Tibial artery (tissue), 4 donors: ENCODE measurements around the gene CTSC.

Experiments
- DNase-seq, 2 donors: peaks; one replicate each; pipeline ENCODE4 v3.0.0-alpha.2; 2019
- H3K27ac ChIP-seq, 2 donors: fragments of 200-600 bp; sonication (generic) in 1 of 2; 1 replicate in 1 of 2; 2 replicates in 1 of 2; pipeline ENCODE4 v1.5.1; 2018 to 2019; ENCODE audit warnings: mild to moderate bottlenecking in 1 of 2
- H3K27me3 ChIP-seq, 2 donors: fragments of 200-600 bp; sonication (generic) in 1 of 2; one replicate each; pipeline versions ENCODE4 v1.5.1 to v1.6.0; 2016 to 2019
- H3K36me3 ChIP-seq, 3 donors: fragments of 200-600 bp; sonication (generic) in 2 of 3; one replicate each; pipeline ENCODE4 v1.5.1; 2016 to 2019; ENCODE audit warnings: mild to moderate bottlenecking in 2 of 3
- H3K4me1 ChIP-seq, 4 donors: fragments of 200-600 bp; sonication (generic) in 2 of 4; 1 replicate in 3 of 4; 2 replicates in 1 of 4; pipeline ENCODE4 v1.5.1; 2016 to 2019
- H3K4me3 ChIP-seq, 2 donors: fragments of 200-600 bp; sonication (generic) in 1 of 2; 1 replicate in 1 of 2; 2 replicates in 1 of 2; pipeline ENCODE4 v1.5.1; 2018 to 2019; ENCODE audit warnings: mild to moderate bottlenecking in 2 of 2
- H3K9me3 ChIP-seq, 3 donors: fragments of 200-600 bp; sonication (generic) in 1 of 3; one replicate each; pipeline ENCODE4 v1.5.1; 2016 to 2019
- CTCF ChIP-seq, 2 experiments: fragments of 200-600 bp in 1 of 2; fragments of 450-650 bp in 1 of 2; IDR thresholded peaks; one replicate each; pipeline ENCODE4 v1.5.1; 2017 to 2019; ENCODE audit warnings: antibody characterized with exemption in 2 of 2, mild to moderate bottlenecking in 1 of 2, moderate library complexity in 1 of 2
- intact Hi-C: fragments of 100-400 bp; cut with DNase I; formaldehyde crosslinking; loops from one replicate; pipeline ENCODE4 v1.15.0; 2023; ENCODE audit warnings: low total_unique reads

Gene CTSC

GRCh38 chr11:88282747-88283515, 54.6 kb downstream of the CTSC start:
- intact Hi-C loops = no loop called here
- no peaks in the 10 kb centered on the region for H3K36me3 ChIP-seq
- peaks cover 0 to 53% (median 30%) of the 10 kb centered on the region in 4 donors for H3K4me1 ChIP-seq
- no peak for TF ChIP-seq CTCF (IDR thresholded peaks at IDR 0.05)
- no peak overlapping the region for H3K27ac ChIP-seq
- no peaks in the 10 kb centered on the region for H3K27me3 ChIP-seq
- DNase-seq = no peak
- no peak overlapping the region for H3K4me3 ChIP-seq
- H3K9me3 ChIP-seq = no peaks in the 10 kb centered on the region

GRCh38 chr11:88281317-88281712, 56.2 kb downstream of the CTSC start:
- no peak overlapping the region for H3K4me3 ChIP-seq
- DNase-seq = no peak
- no peak overlapping the region for H3K27ac ChIP-seq
- H3K36me3 ChIP-seq = no peaks in the 10 kb centered on the region
- no peaks in the 10 kb centered on the region for H3K9me3 ChIP-seq
- H3K27me3 ChIP-seq = no peaks in the 10 kb centered on the region
- TF ChIP-seq CTCF (IDR thresholded peaks at IDR 0.05) = peak in 1 of 2 experiments; percentile 7
- intact Hi-C loops = no loop called here
- peaks cover 0 to 53% (median 30%) of the 10 kb centered on the region in 4 donors for H3K4me1 ChIP-seq

DNA sequence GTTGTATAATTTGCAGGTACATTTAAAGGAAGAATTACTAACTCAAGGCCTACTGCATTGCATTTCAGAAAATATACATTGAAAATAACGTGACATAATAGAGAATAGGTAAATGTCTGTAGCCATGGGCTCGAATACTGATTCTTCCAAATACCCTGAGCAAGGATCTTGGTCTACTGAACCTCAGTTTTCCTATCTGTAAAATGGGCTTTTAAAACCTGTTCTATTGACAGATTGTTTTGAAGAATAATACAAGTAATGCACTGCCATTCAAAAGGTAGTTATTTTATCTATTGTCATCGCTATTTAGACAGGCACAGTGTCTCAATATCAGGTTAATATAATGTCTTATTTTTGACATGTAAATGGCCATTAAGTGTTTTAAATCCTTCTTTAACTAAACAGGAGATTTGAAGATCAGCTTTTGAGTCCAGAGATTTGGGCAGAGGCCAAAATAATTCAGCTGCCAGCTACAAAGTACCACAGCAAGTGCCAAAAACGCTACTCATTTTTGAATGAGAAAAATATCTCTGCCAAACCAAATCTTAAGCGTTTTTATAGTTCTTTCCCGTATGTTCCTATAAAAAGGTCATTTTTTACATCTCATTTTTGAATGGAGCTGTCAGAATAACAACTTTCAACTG, 56.7 kb downstream of the CTSC start:
- H3K27me3 ChIP-seq = no peaks in the 10 kb centered on the region
- DNase-seq = no peak
- H3K4me1 ChIP-seq = peaks cover 0 to 52% (median 30%) of the 10 kb centered on the region in 4 donors
- no peak overlapping the region for H3K27ac ChIP-seq
- H3K9me3 ChIP-seq = no peaks in the 10 kb centered on the region
- no peak overlapping the region for H3K4me3 ChIP-seq
- intact Hi-C loops = no loop called here
- no peaks in the 10 kb centered on the region for H3K36me3 ChIP-seq
- no peak for TF ChIP-seq CTCF (IDR thresholded peaks at IDR 0.05)

DNA sequence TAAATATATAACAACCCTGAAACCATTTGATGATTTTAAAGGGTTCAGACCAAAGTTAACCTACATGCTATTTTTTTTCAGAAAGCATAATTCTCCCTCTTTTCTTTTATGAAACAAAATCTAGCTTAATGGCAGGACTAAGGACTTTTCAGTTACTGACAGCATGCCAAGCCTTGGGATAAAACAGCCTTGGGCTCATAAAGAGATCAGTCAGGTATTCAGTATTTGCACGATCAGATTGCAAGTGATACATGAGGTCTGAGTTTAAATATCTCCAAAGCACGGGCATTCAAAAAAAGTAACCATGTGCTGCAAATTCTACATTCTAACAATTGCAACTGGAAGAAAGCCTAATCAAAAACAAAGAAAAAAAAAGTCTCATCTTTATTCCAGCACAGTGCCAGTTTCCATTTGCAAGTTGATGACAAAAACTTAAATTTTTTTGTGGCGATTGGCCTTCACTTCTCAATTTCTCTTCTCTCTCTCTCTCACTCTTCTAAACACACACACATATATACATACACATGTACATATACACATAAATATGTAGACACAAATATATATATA, 60.1 kb downstream of the CTSC start:
- Histone ChIP-seq H3K4me1 (peaks cover 0 to 18% (median 9%) of the 10 kb centered on the region in 4 donors), H3K36me3 (no peaks in the 10 kb centered on the region), H3K4me3 (no peak overlapping the region), H3K27ac (no peak overlapping the region), H3K27me3 (no peaks in the 10 kb centered on the region), H3K9me3 (no peaks in the 10 kb centered on the region)
- intact Hi-C loops = no loop called here
- no peak for DNase-seq
- TF ChIP-seq CTCF (IDR thresholded peaks at IDR 0.05) = no peak

DNA sequence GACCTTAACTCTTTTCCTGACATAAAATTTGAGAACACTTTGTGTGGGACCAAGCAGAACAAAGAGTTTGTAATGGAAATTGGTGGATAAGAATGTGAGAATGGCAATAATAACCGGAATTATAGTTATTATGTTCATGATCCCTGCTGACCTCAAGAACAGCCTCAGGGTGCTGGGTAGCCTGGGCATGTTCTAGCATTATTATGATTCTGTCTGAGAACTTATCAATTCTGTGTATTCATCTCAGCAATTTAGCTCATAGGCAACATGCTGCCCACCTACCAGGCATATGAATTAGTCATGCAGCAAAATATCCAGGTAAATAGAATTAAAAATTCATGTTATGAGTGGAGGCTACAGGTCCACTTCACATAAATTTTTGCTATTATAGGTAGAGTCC, 61.9 kb downstream of the CTSC start:
- Histone ChIP-seq H3K27ac (no peak overlapping the region), H3K36me3 (no peaks in the 10 kb centered on the region), H3K9me3 (no peaks in the 10 kb centered on the region), H3K27me3 (no peaks in the 10 kb centered on the region), H3K4me3 (no peak overlapping the region), H3K4me1 (peaks cover 0 to under 1% (median under 1%) of the 10 kb centered on the region in 4 donors)
- intact Hi-C loops = no loop called here
- no peak for TF ChIP-seq CTCF (IDR thresholded peaks at IDR 0.05)
- DNase-seq = no peak
